GM23338 (cell line): ENCODE data around the gene NPLOC4.

Experiments used
- CTCF ChIP-seq, 2 experiments: fragments of 200-600 bp in 1 of 2; sonication (generic) in 1 of 2; conservative IDR thresholded peaks; 2 replicates each; pipeline versions ENCODE4 v1.5.1 to v1.6.1; 2016 to 2017; ENCODE audit warnings: antibody characterized with exemption in 2 of 2, low read depth in 2 of 2, mild to moderate bottlenecking in 2 of 2, moderate library complexity in 1 of 2
- EZH2 ChIP-seq: fragments of 200-600 bp; sonication (generic); IDR thresholded peaks from one replicate; pipeline ENCODE4 v1.8.0; 2017; ENCODE audit warnings: antibody characterized with exemption, mild to moderate bottlenecking, low read depth; ENCODE audit not compliant: unreplicated experiment
- EZH2phosphoT487 ChIP-seq: fragments of 200-600 bp; sonication (generic); IDR thresholded peaks from one replicate; pipeline ENCODE4 v1.8.1; 2018; ENCODE audit warnings: antibody characterized with exemption; ENCODE audit not compliant: unreplicated experiment
- NANOG ChIP-seq: IDR thresholded peaks from 2 replicates; pipeline ENCODE4 v1.6.1; 2016; ENCODE audit warnings: antibody characterized with exemption, borderline replicate concordance
- POLR2AphosphoS5 ChIP-seq: IDR thresholded peaks from 2 replicates; pipeline ENCODE4 v1.6.1; 2016; ENCODE audit warnings: antibody characterized with exemption, low read depth
- REST ChIP-seq: IDR thresholded peaks from one replicate; pipeline ENCODE4 v1.6.1; 2018; ENCODE audit warnings: antibody characterized with exemption; ENCODE audit not compliant: unreplicated experiment
- STAT1 ChIP-seq: IDR thresholded peaks from one replicate; pipeline ENCODE4 v1.6.1; 2016; ENCODE audit warnings: antibody characterized with exemption; ENCODE audit not compliant: unreplicated experiment
- ZNF331 ChIP-seq: fragments of 250-450 bp; sonication (Bioruptor Pico); IDR thresholded peaks from 2 replicates; pipeline ENCODE4 v1.5.0; 2020; ENCODE audit warnings: low read depth, mild to moderate bottlenecking, moderate library complexity

- TF ChIP-seq EZH2, result no peak
- no peak for TF ChIP-seq REST
- no peak for TF ChIP-seq CTCF (conservative IDR thresholded peaks at IDR 0.05; ENCODE audit: low read depth in 2 of 2)
- no peak for TF ChIP-seq ZNF331 (CRISPR knock-in tag)
- TF ChIP-seq POLR2AphosphoS5, result no peak
- no peak for TF ChIP-seq EZH2phosphoT487
- no peak for TF ChIP-seq STAT1
- TF ChIP-seq NANOG, result no peak
Observed at GRCh38 chr17:81638683-81639082, 1.8 kb upstream of the NPLOC4 start.
